Measurements from ENCODE around the gene ADAM33. TPM values are rescaled to one million over a fixed set of nuclear protein-coding genes. Genes with fewer than 3 reads are reported as not detected.

The ADAM33 gene
- total and polyA plus RNA-seq, 4 donors: 0.11 to 1.2 (median 0.60) TPM

DNA sequence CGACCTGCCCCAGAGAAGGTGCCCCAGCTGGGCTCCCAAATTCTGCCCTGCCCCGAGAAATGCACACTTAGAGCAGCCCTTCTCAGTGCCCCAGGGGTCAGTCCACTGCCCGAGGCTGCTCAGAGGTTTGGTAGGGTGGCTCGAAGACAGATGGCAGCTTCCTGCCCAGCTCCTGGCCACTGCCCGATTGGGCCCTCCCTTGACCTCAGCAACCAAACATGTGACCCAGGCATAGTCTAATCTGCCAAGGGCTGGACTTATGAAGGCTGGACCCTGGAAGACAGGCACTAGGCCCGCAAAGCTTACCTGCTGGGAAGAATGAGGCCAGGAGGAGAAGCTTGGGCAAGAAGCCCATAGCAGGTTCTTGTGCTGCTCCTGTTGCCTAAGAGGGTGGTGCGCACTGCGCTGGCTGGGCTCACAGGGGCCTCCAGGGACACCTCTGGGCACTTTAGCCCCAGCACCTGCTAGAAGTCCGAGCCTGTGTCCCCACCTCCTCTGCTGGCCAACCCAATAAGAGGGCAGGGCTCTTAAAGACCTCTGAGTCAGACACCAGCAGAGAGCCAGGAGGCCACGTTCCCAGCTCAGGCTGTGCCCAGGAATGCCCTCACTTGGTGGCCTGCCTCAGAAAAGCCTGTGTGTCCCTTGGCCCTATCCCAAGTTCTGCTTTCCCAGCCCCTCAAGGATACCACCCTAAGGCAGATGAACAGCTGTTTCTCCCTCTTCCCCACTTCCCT, 25.1 kb upstream of the ADAM33 start:
- Histone ChIP-seq H3K4me1 (ENCODE audit: control insufficient read depth in 4 of 4, insufficient read depth in 4 of 4, low read length in 3 of 4) (no peaks in the 10 kb centered on the region), H3K27me3 (ENCODE audit: control insufficient read depth in 4 of 4, insufficient read depth in 4 of 4, low read length in 3 of 4) (no peaks in the 10 kb centered on the region), H3K9me3 (ENCODE audit: control insufficient read depth in 4 of 4, low read length in 3 of 4) (no peaks in the 10 kb centered on the region), H3K36me3 (ENCODE audit: control insufficient read depth in 4 of 4, insufficient read depth in 3 of 4, low read depth in 1 of 4, low read length in 3 of 4) (no peaks in the 10 kb centered on the region), H3K4me3 (ENCODE audit: low read depth in 1 of 3, low read length in 3 of 3) (no peak overlapping the region), H3K27ac (ENCODE audit: low read depth in 1 of 2, low read length in 2 of 2) (no peak overlapping the region), H3K9ac (ENCODE audit: low read depth in 1 of 2, low read length in 2 of 2) (no peak overlapping the region)
- DNase-seq (ENCODE audit: low spot score): no peak
- TF ChIP-seq RAD21 (IDR thresholded peaks at IDR 0.05) (no peak), FOXA1 (IDR thresholded peaks at IDR 0.05) (no peak)
- 84% methylated on average over 10 of the region's 10 CpGs for WGBS

DNA sequence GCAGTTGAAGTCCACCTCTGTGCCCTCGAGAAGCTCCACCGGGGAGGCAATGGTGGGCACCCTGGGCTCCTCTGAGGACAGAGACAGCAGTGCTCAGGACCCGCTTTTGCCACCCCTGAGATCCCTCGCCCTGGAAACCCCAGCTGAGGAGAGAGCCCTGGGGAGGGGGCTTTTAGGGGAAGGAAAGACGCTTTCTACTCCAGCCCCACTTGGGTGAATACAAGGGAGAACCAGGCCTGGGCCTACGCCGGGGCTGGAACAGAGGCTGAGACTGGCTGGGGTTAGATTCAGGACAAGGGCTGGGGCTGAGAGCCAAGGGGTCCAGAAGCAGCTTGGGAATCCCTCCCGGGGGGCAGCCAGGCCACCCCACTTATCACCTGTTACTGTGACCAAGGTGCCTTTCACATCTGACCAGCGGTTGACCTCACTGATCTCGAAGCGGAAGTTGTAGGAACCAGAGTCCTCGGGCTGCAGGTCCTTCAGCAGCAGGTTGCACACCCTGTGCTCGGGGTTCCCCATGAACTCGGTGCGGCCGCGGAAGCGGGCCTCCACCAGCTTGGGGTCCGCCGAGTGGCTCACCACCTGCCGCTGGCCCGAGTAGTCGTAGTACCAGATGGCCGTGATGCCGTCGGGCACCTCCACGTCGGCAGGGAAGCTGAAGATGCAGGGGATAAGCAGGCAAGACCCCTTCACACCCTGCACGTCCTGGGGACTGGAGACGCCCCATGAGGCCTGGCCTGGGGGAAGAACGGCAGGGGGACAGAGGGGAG, 24.3 kb upstream of the ADAM33 start:
- H3K36me3 ChIP-seq (ENCODE audit: control insufficient read depth in 4 of 4, insufficient read depth in 3 of 4, low read depth in 1 of 4, low read length in 3 of 4): no peaks in the 10 kb centered on the region

More for the DNA sequence above, 24.3 kb upstream of the ADAM33 start:
- Histone ChIP-seq H3K4me3 (ENCODE audit: low read depth in 1 of 3, low read length in 3 of 3) (no peak overlapping the region), H3K27ac (ENCODE audit: low read depth in 1 of 2, low read length in 2 of 2) (no peak overlapping the region), H3K9ac (ENCODE audit: low read depth in 1 of 2, low read length in 2 of 2) (no peak overlapping the region), H3K27me3 (ENCODE audit: control insufficient read depth in 4 of 4, insufficient read depth in 4 of 4, low read length in 3 of 4) (no peaks in the 10 kb centered on the region), H3K9me3 (ENCODE audit: control insufficient read depth in 4 of 4, low read length in 3 of 4) (no peaks in the 10 kb centered on the region), H3K4me1 (ENCODE audit: control insufficient read depth in 4 of 4, insufficient read depth in 4 of 4, low read length in 3 of 4) (no peaks in the 10 kb centered on the region)
- WGBS: 94% methylated on average over 31 of the region's 31 CpGs
- no peak for DNase-seq (ENCODE audit: low spot score)
- TF ChIP-seq RAD21 (IDR thresholded peaks at IDR 0.05) (no peak), HNF4G (IDR thresholded peaks at IDR 0.05) (no peak), EGR1 (IDR thresholded peaks at IDR 0.05; ENCODE audit: low read depth in 2 of 2) (no peak), RXRA (IDR thresholded peaks at IDR 0.05) (no peak), HNF4A (conservative IDR thresholded peaks at IDR 0.05) (no peak), FOXA2 (IDR thresholded peaks at IDR 0.05) (no peak), TAF1 (conservative IDR thresholded peaks at IDR 0.05) (no peak), NR2F2 (IDR thresholded peaks at IDR 0.05) (no peak), FOXA1 (IDR thresholded peaks at IDR 0.05) (no peak), SP1 (IDR thresholded peaks at IDR 0.05) (no peak), YY1 (IDR thresholded peaks at IDR 0.05) (no peak), JUND (IDR thresholded peaks at IDR 0.05) (no peak), GABPA (IDR thresholded peaks at IDR 0.05 in 1 of 2, conservative IDR thresholded peaks at IDR 0.05 in 1 of 2) (no peak)
- TF ChIP-seq, protein P1, sequence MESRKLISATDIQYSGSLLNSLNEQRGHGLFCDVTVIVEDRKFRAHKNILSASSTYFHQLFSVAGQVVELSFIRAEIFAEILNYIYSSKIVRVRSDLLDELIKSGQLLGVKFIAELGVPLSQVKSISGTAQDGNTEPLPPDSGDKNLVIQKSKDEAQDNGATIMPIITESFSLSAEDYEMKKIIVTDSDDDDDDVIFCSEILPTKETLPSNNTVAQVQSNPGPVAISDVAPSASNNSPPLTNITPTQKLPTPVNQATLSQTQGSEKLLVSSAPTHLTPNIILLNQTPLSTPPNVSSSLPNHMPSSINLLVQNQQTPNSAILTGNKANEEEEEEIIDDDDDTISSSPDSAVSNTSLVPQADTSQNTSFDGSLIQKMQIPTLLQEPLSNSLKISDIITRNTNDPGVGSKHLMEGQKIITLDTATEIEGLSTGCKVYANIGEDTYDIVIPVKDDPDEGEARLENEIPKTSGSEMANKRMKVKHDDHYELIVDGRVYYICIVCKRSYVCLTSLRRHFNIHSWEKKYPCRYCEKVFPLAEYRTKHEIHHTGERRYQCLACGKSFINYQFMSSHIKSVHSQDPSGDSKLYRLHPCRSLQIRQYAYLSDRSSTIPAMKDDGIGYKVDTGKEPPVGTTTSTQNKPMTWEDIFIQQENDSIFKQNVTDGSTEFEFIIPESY (IDR thresholded peaks at IDR 0.05): no peak
- TF ChIP-seq, protein P2, sequence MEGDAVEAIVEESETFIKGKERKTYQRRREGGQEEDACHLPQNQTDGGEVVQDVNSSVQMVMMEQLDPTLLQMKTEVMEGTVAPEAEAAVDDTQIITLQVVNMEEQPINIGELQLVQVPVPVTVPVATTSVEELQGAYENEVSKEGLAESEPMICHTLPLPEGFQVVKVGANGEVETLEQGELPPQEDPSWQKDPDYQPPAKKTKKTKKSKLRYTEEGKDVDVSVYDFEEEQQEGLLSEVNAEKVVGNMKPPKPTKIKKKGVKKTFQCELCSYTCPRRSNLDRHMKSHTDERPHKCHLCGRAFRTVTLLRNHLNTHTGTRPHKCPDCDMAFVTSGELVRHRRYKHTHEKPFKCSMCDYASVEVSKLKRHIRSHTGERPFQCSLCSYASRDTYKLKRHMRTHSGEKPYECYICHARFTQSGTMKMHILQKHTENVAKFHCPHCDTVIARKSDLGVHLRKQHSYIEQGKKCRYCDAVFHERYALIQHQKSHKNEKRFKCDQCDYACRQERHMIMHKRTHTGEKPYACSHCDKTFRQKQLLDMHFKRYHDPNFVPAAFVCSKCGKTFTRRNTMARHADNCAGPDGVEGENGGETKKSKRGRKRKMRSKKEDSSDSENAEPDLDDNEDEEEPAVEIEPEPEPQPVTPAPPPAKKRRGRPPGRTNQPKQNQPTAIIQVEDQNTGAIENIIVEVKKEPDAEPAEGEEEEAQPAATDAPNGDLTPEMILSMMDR (IDR thresholded peaks at IDR 0.05; ENCODE audit: low read depth, low read length, missing input control): no peak
- TF ChIP-seq, protein P3, sequence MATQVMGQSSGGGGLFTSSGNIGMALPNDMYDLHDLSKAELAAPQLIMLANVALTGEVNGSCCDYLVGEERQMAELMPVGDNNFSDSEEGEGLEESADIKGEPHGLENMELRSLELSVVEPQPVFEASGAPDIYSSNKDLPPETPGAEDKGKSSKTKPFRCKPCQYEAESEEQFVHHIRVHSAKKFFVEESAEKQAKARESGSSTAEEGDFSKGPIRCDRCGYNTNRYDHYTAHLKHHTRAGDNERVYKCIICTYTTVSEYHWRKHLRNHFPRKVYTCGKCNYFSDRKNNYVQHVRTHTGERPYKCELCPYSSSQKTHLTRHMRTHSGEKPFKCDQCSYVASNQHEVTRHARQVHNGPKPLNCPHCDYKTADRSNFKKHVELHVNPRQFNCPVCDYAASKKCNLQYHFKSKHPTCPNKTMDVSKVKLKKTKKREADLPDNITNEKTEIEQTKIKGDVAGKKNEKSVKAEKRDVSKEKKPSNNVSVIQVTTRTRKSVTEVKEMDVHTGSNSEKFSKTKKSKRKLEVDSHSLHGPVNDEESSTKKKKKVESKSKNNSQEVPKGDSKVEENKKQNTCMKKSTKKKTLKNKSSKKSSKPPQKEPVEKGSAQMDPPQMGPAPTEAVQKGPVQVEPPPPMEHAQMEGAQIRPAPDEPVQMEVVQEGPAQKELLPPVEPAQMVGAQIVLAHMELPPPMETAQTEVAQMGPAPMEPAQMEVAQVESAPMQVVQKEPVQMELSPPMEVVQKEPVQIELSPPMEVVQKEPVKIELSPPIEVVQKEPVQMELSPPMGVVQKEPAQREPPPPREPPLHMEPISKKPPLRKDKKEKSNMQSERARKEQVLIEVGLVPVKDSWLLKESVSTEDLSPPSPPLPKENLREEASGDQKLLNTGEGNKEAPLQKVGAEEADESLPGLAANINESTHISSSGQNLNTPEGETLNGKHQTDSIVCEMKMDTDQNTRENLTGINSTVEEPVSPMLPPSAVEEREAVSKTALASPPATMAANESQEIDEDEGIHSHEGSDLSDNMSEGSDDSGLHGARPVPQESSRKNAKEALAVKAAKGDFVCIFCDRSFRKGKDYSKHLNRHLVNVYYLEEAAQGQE (IDR thresholded peaks at IDR 0.05): no peak
- TF ChIP-seq, protein P4, sequence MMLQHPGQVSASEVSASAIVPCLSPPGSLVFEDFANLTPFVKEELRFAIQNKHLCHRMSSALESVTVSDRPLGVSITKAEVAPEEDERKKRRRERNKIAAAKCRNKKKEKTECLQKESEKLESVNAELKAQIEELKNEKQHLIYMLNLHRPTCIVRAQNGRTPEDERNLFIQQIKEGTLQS (IDR thresholded peaks at IDR 0.05): no peak
- TF ChIP-seq, protein P5, sequence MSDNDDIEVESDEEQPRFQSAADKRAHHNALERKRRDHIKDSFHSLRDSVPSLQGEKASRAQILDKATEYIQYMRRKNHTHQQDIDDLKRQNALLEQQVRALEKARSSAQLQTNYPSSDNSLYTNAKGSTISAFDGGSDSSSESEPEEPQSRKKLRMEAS (IDR thresholded peaks at IDR 0.05): no peak
